ENCODE measurements around the gene ARFRP1. TPM values are rescaled to one million over a fixed set of nuclear protein-coding genes. Genes with fewer than 3 reads are reported as not detected.

Gene ARFRP1
- total and polyA plus RNA-seq, 2 experiments from 2014 or later: 16.7 to 24.6 TPM

- TF ChIP-seq, protein P1, sequence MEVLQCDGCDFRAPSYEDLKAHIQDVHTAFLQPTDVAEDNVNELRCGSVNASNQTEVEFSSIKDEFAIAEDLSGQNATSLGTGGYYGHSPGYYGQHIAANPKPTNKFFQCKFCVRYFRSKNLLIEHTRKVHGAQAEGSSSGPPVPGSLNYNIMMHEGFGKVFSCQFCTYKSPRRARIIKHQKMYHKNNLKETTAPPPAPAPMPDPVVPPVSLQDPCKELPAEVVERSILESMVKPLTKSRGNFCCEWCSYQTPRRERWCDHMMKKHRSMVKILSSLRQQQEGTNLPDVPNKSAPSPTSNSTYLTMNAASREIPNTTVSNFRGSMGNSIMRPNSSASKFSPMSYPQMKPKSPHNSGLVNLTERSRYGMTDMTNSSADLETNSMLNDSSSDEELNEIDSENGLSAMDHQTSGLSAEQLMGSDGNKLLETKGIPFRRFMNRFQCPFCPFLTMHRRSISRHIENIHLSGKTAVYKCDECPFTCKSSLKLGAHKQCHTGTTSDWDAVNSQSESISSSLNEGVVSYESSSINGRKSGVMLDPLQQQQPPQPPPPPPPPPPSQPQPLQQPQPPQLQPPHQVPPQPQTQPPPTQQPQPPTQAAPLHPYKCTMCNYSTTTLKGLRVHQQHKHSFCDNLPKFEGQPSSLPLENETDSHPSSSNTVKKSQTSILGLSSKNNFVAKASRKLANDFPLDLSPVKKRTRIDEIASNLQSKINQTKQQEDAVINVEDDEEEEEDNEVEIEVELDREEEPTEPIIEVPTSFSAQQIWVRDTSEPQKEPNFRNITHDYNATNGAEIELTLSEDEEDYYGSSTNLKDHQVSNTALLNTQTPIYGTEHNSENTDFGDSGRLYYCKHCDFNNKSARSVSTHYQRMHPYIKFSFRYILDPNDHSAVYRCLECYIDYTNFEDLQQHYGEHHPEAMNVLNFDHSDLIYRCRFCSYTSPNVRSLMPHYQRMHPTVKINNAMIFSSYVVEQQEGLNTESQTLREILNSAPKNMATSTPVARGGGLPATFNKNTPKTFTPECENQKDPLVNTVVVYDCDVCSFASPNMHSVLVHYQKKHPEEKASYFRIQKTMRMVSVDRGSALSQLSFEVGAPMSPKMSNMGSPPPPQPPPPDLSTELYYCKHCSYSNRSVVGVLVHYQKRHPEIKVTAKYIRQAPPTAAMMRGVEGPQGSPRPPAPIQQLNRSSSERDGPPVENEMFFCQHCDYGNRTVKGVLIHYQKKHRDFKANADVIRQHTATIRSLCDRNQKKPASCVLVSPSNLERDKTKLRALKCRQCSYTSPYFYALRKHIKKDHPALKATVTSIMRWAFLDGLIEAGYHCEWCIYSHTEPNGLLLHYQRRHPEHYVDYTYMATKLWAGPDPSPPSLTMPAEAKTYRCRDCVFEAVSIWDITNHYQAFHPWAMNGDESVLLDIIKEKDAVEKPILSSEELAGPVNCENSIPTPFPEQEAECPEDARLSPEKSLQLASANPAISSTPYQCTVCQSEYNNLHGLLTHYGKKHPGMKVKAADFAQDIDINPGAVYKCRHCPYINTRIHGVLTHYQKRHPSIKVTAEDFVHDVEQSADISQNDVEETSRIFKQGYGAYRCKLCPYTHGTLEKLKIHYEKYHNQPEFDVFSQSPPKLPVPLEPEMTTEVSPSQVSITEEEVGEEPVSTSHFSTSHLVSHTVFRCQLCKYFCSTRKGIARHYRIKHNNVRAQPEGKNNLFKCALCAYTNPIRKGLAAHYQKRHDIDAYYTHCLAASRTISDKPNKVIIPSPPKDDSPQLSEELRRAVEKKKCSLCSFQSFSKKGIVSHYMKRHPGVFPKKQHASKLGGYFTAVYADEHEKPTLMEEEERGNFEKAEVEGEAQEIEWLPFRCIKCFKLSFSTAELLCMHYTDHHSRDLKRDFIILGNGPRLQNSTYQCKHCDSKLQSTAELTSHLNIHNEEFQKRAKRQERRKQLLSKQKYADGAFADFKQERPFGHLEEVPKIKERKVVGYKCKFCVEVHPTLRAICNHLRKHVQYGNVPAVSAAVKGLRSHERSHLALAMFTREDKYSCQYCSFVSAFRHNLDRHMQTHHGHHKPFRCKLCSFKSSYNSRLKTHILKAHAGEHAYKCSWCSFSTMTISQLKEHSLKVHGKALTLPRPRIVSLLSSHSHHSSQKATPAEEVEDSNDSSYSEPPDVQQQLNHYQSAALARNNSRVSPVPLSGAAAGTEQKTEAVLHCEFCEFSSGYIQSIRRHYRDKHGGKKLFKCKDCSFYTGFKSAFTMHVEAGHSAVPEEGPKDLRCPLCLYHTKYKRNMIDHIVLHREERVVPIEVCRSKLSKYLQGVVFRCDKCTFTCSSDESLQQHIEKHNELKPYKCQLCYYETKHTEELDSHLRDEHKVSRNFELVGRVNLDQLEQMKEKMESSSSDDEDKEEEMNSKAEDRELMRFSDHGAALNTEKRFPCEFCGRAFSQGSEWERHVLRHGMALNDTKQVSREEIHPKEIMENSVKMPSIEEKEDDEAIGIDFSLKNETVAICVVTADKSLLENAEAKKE (CRISPR knock-in tag; IDR thresholded peaks at IDR 0.05): no peak
- TF ChIP-seq CREB1 (CRISPR knock-in tag; IDR thresholded peaks at IDR 0.05; ENCODE audit: low read depth): no peak
- TF ChIP-seq EZH2 (IDR thresholded peaks at IDR 0.05; ENCODE audit: low read depth, unreplicated experiment): no peak
- no peak for TF ChIP-seq EZH2phosphoT487 (IDR thresholded peaks at IDR 0.05; ENCODE audit: unreplicated experiment)
- TF ChIP-seq ETS1 (IDR thresholded peaks at IDR 0.05): no peak
- TF ChIP-seq JUNB (IDR thresholded peaks at IDR 0.05; ENCODE audit: unreplicated experiment): no peak
- no peak for TF ChIP-seq POLR2AphosphoS5 (IDR thresholded peaks at IDR 0.05; ENCODE audit: low read depth)
- Histone ChIP-seq H3K27me3 (ENCODE audit: insufficient read depth) (no peaks in the 10 kb centered on the region), H2AFZ (no peak overlapping the region), H4K20me1 (replicated peaks; ENCODE audit: insufficient read depth) (no peaks in the 10 kb centered on the region), H3K27ac (ENCODE audit: low read depth) (no peak overlapping the region), H3K4me2 (no peak overlapping the region), H3K36me3 (ENCODE audit: insufficient read depth) (no peaks in the 10 kb centered on the region), H3F3A (replicated peaks; ENCODE audit: low read depth) (peaks cover 16% of the 10 kb centered on the region), H3K4me3 (no peak overlapping the region), H3K4me1 (ENCODE audit: insufficient read depth) (peaks cover 4% of the 10 kb centered on the region; the same call in 1 of the 2 replicates), H3K79me2 (replicated peaks; ENCODE audit: insufficient read depth) (no peaks in the 10 kb centered on the region), H3K9me2 (ENCODE audit: insufficient read depth) (no peaks in the 10 kb centered on the region)
- H3K9me3 Mint-ChIP-seq: no peaks in the 10 kb centered on the region
- DNase-seq (ENCODE audit: low spot score) (no peak), ATAC-seq (no peak)
- peaks cover 8% of the 10 kb centered on the region for H3K27me3 Mint-ChIP-seq (ENCODE audit: insufficient read depth, low read depth, poor library complexity)
- H3K27ac Mint-ChIP-seq: no peak overlapping the region
- H3K36me3 Mint-ChIP-seq (ENCODE audit: low read depth): no peaks in the 10 kb centered on the region; the same call in 1 of the 3 replicates
- peaks cover 13% of the 10 kb centered on the region for H3K4me1 Mint-ChIP-seq
- no peak overlapping the region for H3K4me3 Mint-ChIP-seq
Measured at GRCh38 chr20:63749597-63750508, 42.1 kb upstream of the ARFRP1 start.
